HL-60 (cell line): ENCODE measurements around the gene PARN.
"Not testable (repeated sequence)": the region's sequence is repeated elsewhere in the genome, so short reads cannot be mapped to it uniquely, and the experiment has no call there.

Experiments used
- DNase-seq, 2 experiments: peaks; one replicate each; pipeline ENCODE4 v3.0.0-alpha.2; 2010 to 2020; ENCODE audit warnings: low read depth in 1 of 2, low spot score in 1 of 2
- H3K27ac ChIP-seq: fragments of 250-450 bp; sonication (Bioruptor Pico); replicated peaks from 2 replicates; pipeline ENCODE4 v1.5.1; 2020; ENCODE audit warnings: mild to moderate bottlenecking, moderate library complexity
- H3K27me3 ChIP-seq: fragments of 250-450 bp; sonication (Bioruptor Pico); 2 replicates; pipeline ENCODE4 v1.5.1; 2021; ENCODE audit warnings: mild to moderate bottlenecking, moderate library complexity; ENCODE audit not compliant: insufficient read depth, poor library complexity, severe bottlenecking
- H3K4me3 ChIP-seq: replicated peaks from 2 replicates; pipeline ENCODE4 v1.5.1; 2011; ENCODE audit warnings: mild to moderate bottlenecking, control low read depth, low read length; ENCODE audit not compliant: insufficient read depth
- GABPA ChIP-seq: IDR thresholded peaks from 2 replicates; pipeline ENCODE4 v1.6.1; 2012; ENCODE audit warnings: low read depth
- POLR2AphosphoS5 ChIP-seq: IDR thresholded peaks from 2 replicates; pipeline ENCODE4 v1.6.1; 2012; ENCODE audit warnings: low read depth
- REST ChIP-seq: IDR thresholded peaks from 2 replicates; pipeline ENCODE4 v1.6.1; 2012; ENCODE audit warnings: low read depth; ENCODE audit not compliant: insufficient replicate concordance
- SPI1 ChIP-seq: IDR thresholded peaks from 2 replicates; pipeline ENCODE4 v1.6.1; 2012; ENCODE audit warnings: low read depth, mild to moderate bottlenecking, borderline replicate concordance
- TF ChIP-seq, protein P1 (sequence below): IDR thresholded peaks from one replicate; pipeline ENCODE4 v1.5.1; 2011; ENCODE audit warnings: low read length, control low read depth, inconsistent platforms; ENCODE audit not compliant: insufficient read depth

Gene PARN

DNA sequence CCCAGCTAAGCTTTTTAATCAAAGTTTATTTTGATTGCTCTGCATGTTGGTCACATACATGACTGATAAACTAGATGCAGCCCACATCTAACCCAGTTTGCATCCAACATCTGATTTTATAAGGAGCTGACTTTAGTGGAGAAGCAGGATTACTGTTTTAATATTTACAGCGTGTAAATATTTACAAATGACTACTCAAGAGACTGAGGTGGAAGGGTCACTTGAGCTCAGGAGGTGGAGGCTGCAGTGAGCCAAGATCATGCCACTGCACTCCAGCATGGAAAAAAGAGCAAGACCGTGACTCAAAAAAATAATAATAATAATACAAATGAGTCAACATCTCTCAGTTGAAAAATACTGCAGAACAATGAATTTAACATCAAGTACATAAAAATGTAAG, 50.8 kb downstream of the PARN start:
- TF ChIP-seq GABPA = no peak
- no peak for TF ChIP-seq POLR2AphosphoS5
- TF ChIP-seq, protein P1, sequence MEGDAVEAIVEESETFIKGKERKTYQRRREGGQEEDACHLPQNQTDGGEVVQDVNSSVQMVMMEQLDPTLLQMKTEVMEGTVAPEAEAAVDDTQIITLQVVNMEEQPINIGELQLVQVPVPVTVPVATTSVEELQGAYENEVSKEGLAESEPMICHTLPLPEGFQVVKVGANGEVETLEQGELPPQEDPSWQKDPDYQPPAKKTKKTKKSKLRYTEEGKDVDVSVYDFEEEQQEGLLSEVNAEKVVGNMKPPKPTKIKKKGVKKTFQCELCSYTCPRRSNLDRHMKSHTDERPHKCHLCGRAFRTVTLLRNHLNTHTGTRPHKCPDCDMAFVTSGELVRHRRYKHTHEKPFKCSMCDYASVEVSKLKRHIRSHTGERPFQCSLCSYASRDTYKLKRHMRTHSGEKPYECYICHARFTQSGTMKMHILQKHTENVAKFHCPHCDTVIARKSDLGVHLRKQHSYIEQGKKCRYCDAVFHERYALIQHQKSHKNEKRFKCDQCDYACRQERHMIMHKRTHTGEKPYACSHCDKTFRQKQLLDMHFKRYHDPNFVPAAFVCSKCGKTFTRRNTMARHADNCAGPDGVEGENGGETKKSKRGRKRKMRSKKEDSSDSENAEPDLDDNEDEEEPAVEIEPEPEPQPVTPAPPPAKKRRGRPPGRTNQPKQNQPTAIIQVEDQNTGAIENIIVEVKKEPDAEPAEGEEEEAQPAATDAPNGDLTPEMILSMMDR = no peak
- no peak for TF ChIP-seq SPI1
- TF ChIP-seq REST = no peak
- Histone ChIP-seq H3K27me3 (no peaks in the 10 kb centered on the region), H3K4me3 (no peak overlapping the region), H3K27ac (no peak overlapping the region)
- no peak for DNase-seq

- no peak overlapping the region for H3K4me3 ChIP-seq
- TF ChIP-seq GABPA (no peak), POLR2AphosphoS5 (no peak), SPI1 (no peak), REST (no peak)
- TF ChIP-seq, protein P1 = no peak
These were observed 53.5 kb downstream of the PARN start for GRCh38 chr16:14576532-14576931.

DNA sequence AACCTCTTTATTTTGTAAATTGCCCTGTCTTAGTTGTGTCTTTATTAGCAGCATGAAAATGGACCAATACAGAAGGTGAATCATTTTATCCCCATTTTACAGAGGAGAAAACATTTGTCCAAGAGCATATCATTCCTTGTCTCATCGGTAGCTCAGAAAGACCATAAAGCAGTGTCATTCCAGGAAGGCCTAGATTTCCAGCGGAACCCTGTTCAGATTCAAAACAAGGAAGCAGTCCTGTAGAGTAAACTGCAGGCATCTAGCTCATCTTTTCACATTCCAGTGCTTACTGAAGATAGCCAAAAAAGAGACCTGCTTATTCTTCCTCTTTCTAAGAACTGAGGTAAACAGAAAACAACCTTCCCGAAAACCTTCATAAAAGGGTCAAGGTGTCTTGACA, 54.0 kb downstream of the PARN start:
- Histone ChIP-seq H3K27ac (no peak overlapping the region), H3K4me3 (no peak overlapping the region), H3K27me3 (no peaks in the 10 kb centered on the region)
- TF ChIP-seq POLR2AphosphoS5 = no peak
- TF ChIP-seq, protein P1 = no peak
- DNase-seq = no peak

More at GRCh38 chr16:14576532-14576931, 53.5 kb downstream of the PARN start:
- Histone ChIP-seq H3K27me3 (no peaks in the 10 kb centered on the region), H3K27ac (no peak overlapping the region)
- DNase-seq = no peak

DNA sequence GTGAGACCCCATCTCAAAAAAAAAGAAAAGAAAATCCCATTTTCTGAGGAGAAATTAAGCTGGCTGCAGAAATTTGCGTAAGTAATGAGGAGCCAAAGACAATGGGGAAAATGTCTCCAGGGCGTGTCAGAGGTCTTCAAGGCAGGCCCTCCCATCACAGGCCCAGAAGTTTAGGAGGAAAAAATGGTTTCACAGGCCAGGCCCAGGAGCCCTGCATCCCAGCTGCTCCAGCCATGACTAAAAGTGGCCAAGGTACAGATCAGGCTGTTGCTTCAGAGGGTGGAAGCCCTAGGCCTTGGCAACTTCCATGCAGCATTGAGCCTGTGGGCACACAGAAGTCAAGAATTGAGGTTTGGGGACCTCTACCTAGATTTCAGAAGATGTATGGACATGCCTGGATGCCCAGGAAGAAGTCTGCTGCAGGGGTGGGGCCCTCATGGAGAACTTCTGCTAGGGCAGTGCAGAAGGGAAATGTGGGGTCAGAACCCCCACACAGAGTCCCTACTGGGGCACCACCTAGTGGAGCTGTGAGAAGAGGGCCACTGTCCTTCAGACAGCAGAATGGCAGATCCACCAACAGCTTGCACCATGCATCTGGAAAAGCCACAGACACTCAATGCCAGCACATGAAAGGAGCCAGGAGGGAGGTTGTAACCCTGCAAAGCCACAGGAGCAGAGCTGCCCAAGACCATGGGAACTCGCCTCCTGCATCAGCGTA, 55.2 kb downstream of the PARN start:
- H3K4me3 ChIP-seq, H3K27me3 ChIP-seq, H3K27ac ChIP-seq, DNase-seq: not testable (repeated sequence)
